ENCODE results near the gene DYNC1I1.

- TF ChIP-seq REST (IDR thresholded peaks at IDR 0.05; ENCODE audit: borderline replicate concordance) (no peak), CTCF (IDR thresholded peaks at IDR 0.05; ENCODE audit: poor library complexity, severe bottlenecking) (no peak), POLR2AphosphoS5 (IDR thresholded peaks at IDR 0.05) (no peak)
Observed at GRCh38 chr7:95904099-95904498, 131.7 kb downstream of the DYNC1I1 start.

All from neural cell (in vitro differentiated cells).